Gastrocnemius medialis (tissue), 4 donors: ENCODE data around the gene HAPSTR1. TPM values are rescaled to one million over a fixed set of nuclear protein-coding genes. Genes with fewer than 3 reads are reported as not detected.
A peak's percentile ranks its signal among the peaks of the same experiment; 100 is the strongest.
"Not testable (repeated sequence)": the region's sequence is repeated elsewhere in the genome, so short reads cannot be mapped to it uniquely, and the experiment has no call there.

Experiments used
- ATAC-seq, 2 donors: fragments of 150-250 bp; one replicate each; pipeline ENCODE4 v1.9.1; 2016
- DNase-seq, 2 donors: peaks; one replicate each; pipeline ENCODE4 v3.0.0-alpha.2; 2019
- H3K27ac ChIP-seq, 4 donors: fragments of 200-600 bp; sonication (generic); 1 replicate in 1 of 4; 2 replicates in 3 of 4; pipeline ENCODE4 v1.5.1; 2016 to 2018; ENCODE audit warnings: mild to moderate bottlenecking in 2 of 4, moderate library complexity in 1 of 4
- H3K27me3 ChIP-seq, 3 donors: fragments of 200-600 bp; sonication (generic) in 2 of 3; 1 replicate in 1 of 3; 2 replicates in 2 of 3; pipeline versions ENCODE4 v1.5.1 to v1.6.0; 2016 to 2019; ENCODE audit warnings: mild to moderate bottlenecking in 1 of 3, moderate library complexity in 1 of 3
- H3K36me3 ChIP-seq, 2 donors: fragments of 200-600 bp; sonication (generic) in 1 of 2; one replicate each; pipeline ENCODE4 v1.5.1; 2017 to 2018
- H3K4me1 ChIP-seq, 2 donors: fragments of 200-600 bp; sonication (generic) in 1 of 2; one replicate each; pipeline ENCODE4 v1.5.1; 2016 to 2017; ENCODE audit warnings: mild to moderate bottlenecking in 2 of 2
- H3K4me3 ChIP-seq, 4 donors: fragments of 200-600 bp; sonication (generic) in 3 of 4; 1 replicate in 1 of 4; 2 replicates in 3 of 4; pipeline ENCODE4 v1.5.1; 2016 to 2019; ENCODE audit warnings: mild to moderate bottlenecking in 2 of 4
- H3K9me3 ChIP-seq, 3 donors: fragments of 200-600 bp; sonication (generic) in 2 of 3; 1 replicate in 1 of 3; 2 replicates in 2 of 3; pipeline ENCODE4 v1.5.1; 2016 to 2019
- CTCF ChIP-seq, 5 experiments: fragments of 450-650 bp in 3 of 5; fragments of 200-600 bp in 2 of 5; sonication (generic) in 2 of 5; IDR thresholded peaks in 4 of 5; conservative IDR thresholded peaks in 1 of 5; 1 replicate in 4 of 5; 2 replicates in 1 of 5; pipeline ENCODE4 v1.5.1; 2016 to 2019; ENCODE audit warnings: antibody characterized with exemption in 5 of 5, mild to moderate bottlenecking in 3 of 5, moderate library complexity in 3 of 5
- POLR2A ChIP-seq, 2 donors: fragments of 450-650 bp; IDR thresholded peaks; one replicate each; pipeline ENCODE4 v1.6.1; 2017; ENCODE audit warnings: antibody characterized with exemption in 2 of 2, mild to moderate bottlenecking in 2 of 2, moderate library complexity in 2 of 2
- in situ Hi-C, 4 donors: fragments of 200-750 bp; cut with MboI; loops; one replicate each; pipeline versions ENCODE4 v1.15.0 to v1.8.0; 2017; ENCODE audit warnings: low sequenced_read_pairs in 4 of 4
- intact Hi-C: fragments of 100-400 bp; cut with DNase I; formaldehyde crosslinking; loops from one replicate; pipeline ENCODE4 v1.15.1; 2023; ENCODE audit warnings: low total_unique reads
- total RNA-seq, 4 donors: library from RNA; depleted of rRNA; stranded (reverse); fragments of >200 nt; gene quantifications; one replicate each; pipeline versions ENCODE4 v1.1.0 to v1.2.3, GENCODE V29; 2016

HAPSTR1 gene
- total RNA-seq, 4 donors from 2014 or later = 55.0 to 65.0 (median 60.9) TPM

GRCh38 chr16:9075299-9076071 lies 16.0 kb upstream of the HAPSTR1 start:
- no peak for TF ChIP-seq POLR2A (IDR thresholded peaks at IDR 0.05)
- TF ChIP-seq CTCF (IDR thresholded peaks at IDR 0.05 in 4 of 5, conservative IDR thresholded peaks at IDR 0.05 in 1 of 5) = no peak
- intact Hi-C loops = no loop called here
- Histone ChIP-seq H3K27me3 (no peaks in the 10 kb centered on the region), H3K4me1 (no peaks in the 10 kb centered on the region), H3K27ac (no peak overlapping the region), H3K9me3 (no peaks in the 10 kb centered on the region), H3K36me3 (no peaks in the 10 kb centered on the region), H3K4me3 (no peak overlapping the region)
- in situ Hi-C loops = loop anchor here in 1 of 4 donors (25.0 kb wide), 1 partner anchor 113 kb away; the partner anchor contains the start of gene USP7
- no peak for ATAC-seq
- no peak for DNase-seq

- intact Hi-C loops (no loop called here), in situ Hi-C loops (loop anchor here in 1 of 4 donors (25.0 kb wide), 1 partner anchor 115 kb away; the partner anchor contains the start of gene USP7)
- no peaks in the 10 kb centered on the region for H3K4me1 ChIP-seq
- no peak overlapping the region for H3K27ac ChIP-seq
- TF ChIP-seq POLR2A (IDR thresholded peaks at IDR 0.05) (no peak), CTCF (IDR thresholded peaks at IDR 0.05 in 4 of 5, conservative IDR thresholded peaks at IDR 0.05 in 1 of 5) (no peak)
- no peaks in the 10 kb centered on the region for H3K36me3 ChIP-seq
- ATAC-seq (no peak), DNase-seq (no peak)
- H3K9me3 ChIP-seq = no peaks in the 10 kb centered on the region
- H3K27me3 ChIP-seq = no peaks in the 10 kb centered on the region
- H3K4me3 ChIP-seq = no peak overlapping the region
Observed at GRCh38 chr16:9077091-9077809, 14.2 kb upstream of the HAPSTR1 start.

GRCh38 chr16:9078467-9079429 lies 12.7 kb upstream of the HAPSTR1 start:
- H3K36me3 ChIP-seq = not testable (repeated sequence)

GRCh38 chr16:9079430-9079812 lies 12.0 kb upstream of the HAPSTR1 start:
- ATAC-seq = no peak
- no peaks in the 10 kb centered on the region for H3K9me3 ChIP-seq
- intact Hi-C loops = no loop called here

More at GRCh38 chr16:9078467-9079429, 12.7 kb upstream of the HAPSTR1 start:
- H3K4me1 ChIP-seq, H3K4me3 ChIP-seq, intact Hi-C loops, H3K9me3 ChIP-seq, H3K27me3 ChIP-seq: not testable (repeated sequence)
- peak overlapping the region in 3 of 4 donors; percentile 51 to 63 (median 53) for H3K27ac ChIP-seq
- in situ Hi-C loops = loop anchor here in 1 of 4 donors (25.0 kb wide), 1 partner anchor 116 kb away; the partner anchor contains the start of gene USP7
- ATAC-seq (peak; percentile 79 to 98), DNase-seq (peak in 1 of 2 donors; percentile 45)
- peak in 1 of 2 donors; percentile 25 for TF ChIP-seq POLR2A (IDR thresholded peaks at IDR 0.05)

More at GRCh38 chr16:9079430-9079812, 12.0 kb upstream of the HAPSTR1 start:
- TF ChIP-seq CTCF (IDR thresholded peaks at IDR 0.05 in 4 of 5, conservative IDR thresholded peaks at IDR 0.05 in 1 of 5) (no peak), POLR2A (IDR thresholded peaks at IDR 0.05) (no peak)
- no peak overlapping the region for H3K4me3 ChIP-seq
- in situ Hi-C loops = loop anchor here in 1 of 4 donors (25.0 kb wide), 1 partner anchor 117 kb away; the partner anchor contains the start of gene USP7
- H3K36me3 ChIP-seq = no peaks in the 10 kb centered on the region
- no peak overlapping the region for H3K27ac ChIP-seq
- no peak for DNase-seq
- no peaks in the 10 kb centered on the region for H3K4me1 ChIP-seq
- no peaks in the 10 kb centered on the region for H3K27me3 ChIP-seq
